Gastroesophageal sphincter (tissue), 4 donors: Measurements from ENCODE around the gene ARX. TPM values are rescaled to one million over a fixed set of nuclear protein-coding genes. Genes with fewer than 3 reads are reported as not detected.

ENCODE experiments used
- ATAC-seq: fragments of 150-250 bp; one replicate; pipeline ENCODE4 v1.9.1; 2016; ENCODE audit warnings: mild to moderate bottlenecking, moderate library complexity
- H3K27ac ChIP-seq, 4 donors: fragments of 200-600 bp; sonication (generic) in 3 of 4; 1 replicate in 3 of 4; 2 replicates in 1 of 4; pipeline ENCODE4 v1.5.1; 2016 to 2019
- H3K27me3 ChIP-seq: fragments of 200-600 bp; sonication (generic); one replicate; pipeline ENCODE4 v1.5.1; 2019
- H3K36me3 ChIP-seq, 2 donors: fragments of 200-600 bp; sonication (generic); one replicate each; pipeline ENCODE4 v1.5.1; 2019; ENCODE audit warnings: control low read depth in 1 of 2
- H3K4me1 ChIP-seq, 3 donors: fragments of 200-600 bp; sonication (generic); 1 replicate in 2 of 3; 2 replicates in 1 of 3; pipeline ENCODE4 v1.5.1; 2016 to 2019; ENCODE audit warnings: control low read depth in 2 of 3
- H3K4me3 ChIP-seq, 2 donors: fragments of 200-600 bp; sonication (generic); one replicate each; pipeline ENCODE4 v1.5.1; 2019; ENCODE audit warnings: mild to moderate bottlenecking in 1 of 2, moderate library complexity in 1 of 2
- H3K9me3 ChIP-seq, 3 donors: fragments of 200-600 bp; sonication (generic); one replicate each; pipeline ENCODE4 v1.5.1; 2017 to 2019; ENCODE audit warnings: control low read depth in 2 of 3
- CTCF ChIP-seq, 4 experiments: fragments of 200-600 bp in 2 of 4; fragments of 450-650 bp in 2 of 4; sonication (generic) in 1 of 4; IDR thresholded peaks; one replicate each; pipeline ENCODE4 v1.5.1; 2017 to 2019; ENCODE audit warnings: antibody characterized with exemption in 4 of 4, mild to moderate bottlenecking in 2 of 4, moderate library complexity in 2 of 4
- EP300 ChIP-seq: sonication (generic); formaldehyde crosslinking; IDR thresholded peaks from one replicate; pipeline ENCODE4 v1.6.1; 2017; ENCODE audit warnings: antibody characterized with exemption, mild to moderate bottlenecking
- POLR2A ChIP-seq, 2 donors: fragments of 450-650 bp; IDR thresholded peaks; one replicate each; pipeline ENCODE4 v1.6.1; 2017; ENCODE audit warnings: antibody characterized with exemption in 2 of 2, mild to moderate bottlenecking in 2 of 2, moderate library complexity in 1 of 2
- POLR2AphosphoS5 ChIP-seq: sonication (generic); formaldehyde crosslinking; IDR thresholded peaks from one replicate; pipeline ENCODE4 v1.6.1; 2017; ENCODE audit warnings: antibody characterized with exemption
- WGBS, 2 donors: methylation state at CpG; one replicate each; pipeline ENCODE4 v1.1.5; 2018; ENCODE audit warnings: low coverage in 1 of 2; 5-methylcytosine and 5-hydroxymethylcytosine counted together
- total RNA-seq, 4 donors: library from RNA; depleted of rRNA; stranded (reverse); fragments of >200 nt; gene quantifications; one replicate each; pipeline ENCODE4 v1.1.0, GENCODE V29; 2016

Gene ARX
- total RNA-seq, 4 donors from 2014 or later, result not detected

DNA sequence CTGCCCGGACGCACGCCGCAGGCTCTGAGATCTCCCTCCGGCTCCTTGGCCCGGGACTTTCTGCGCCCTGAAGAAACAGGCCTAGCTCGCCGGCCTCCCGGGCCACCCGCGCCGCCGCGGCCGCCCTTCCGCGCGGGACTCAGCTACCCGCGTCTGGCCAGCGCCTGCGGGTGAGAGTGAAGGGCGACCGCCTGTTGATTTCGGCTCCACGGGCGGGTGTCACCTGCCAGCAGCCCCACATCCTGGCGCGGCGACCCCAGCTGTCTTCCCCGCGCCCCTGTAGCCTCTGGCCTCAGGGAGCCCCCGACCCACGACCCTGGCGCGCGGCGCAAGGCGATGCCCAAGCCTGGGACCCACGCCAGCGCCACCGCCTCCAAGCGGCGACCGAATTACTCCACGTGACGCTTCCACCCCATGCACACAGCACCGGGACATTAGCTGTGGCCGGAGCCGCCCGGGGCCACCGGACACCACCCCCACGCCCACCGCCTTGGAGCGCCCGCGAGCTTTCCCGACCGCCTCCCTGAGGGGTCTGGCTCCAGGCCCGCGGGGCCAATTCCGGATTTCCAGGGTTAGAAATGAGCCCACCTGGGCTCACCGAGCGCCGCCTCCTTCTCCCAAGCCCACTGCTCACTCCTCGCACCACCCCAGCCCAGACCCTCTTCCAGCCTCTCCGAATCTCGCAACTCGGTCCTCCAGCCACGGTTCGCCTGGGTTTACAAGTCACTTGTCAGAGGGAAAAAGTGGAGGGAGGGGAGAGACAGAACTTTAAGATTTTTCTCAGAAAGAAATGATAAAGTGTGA lies 10.2 kb downstream of the ARX start:
- WGBS, 2 donors, result no CpG with 5 or more reads among the region's 72 CpGs
- Histone ChIP-seq H3K4me3 (peak overlapping the region in 1 of 2 donors; percentile 33), H3K36me3 (no peaks in the 10 kb centered on the region), H3K4me1 (peaks cover 0 to 41% (median 9%) of the 10 kb centered on the region in 3 donors), H3K27me3 (peaks cover 88% of the 10 kb centered on the region), H3K27ac (no peak overlapping the region), H3K9me3 (no peaks in the 10 kb centered on the region)
- no peak for ATAC-seq
- TF ChIP-seq EP300 (no peak), POLR2AphosphoS5 (no peak), CTCF (IDR thresholded peaks at IDR 0.05) (no peak), POLR2A (IDR thresholded peaks at IDR 0.05) (no peak)

GRCh38 chrX:25005034-25005381 lies 10.8 kb downstream of the ARX start:
- H3K9me3 ChIP-seq, result no peaks in the 10 kb centered on the region
- H3K4me3 ChIP-seq, result peak overlapping the region in 1 of 2 donors; percentile 33
- H3K4me1 ChIP-seq, result peaks cover 0 to 41% (median 9%) of the 10 kb centered on the region in 3 donors
- no peak for ATAC-seq
- TF ChIP-seq POLR2A (IDR thresholded peaks at IDR 0.05), result no peak
- no peak overlapping the region for H3K27ac ChIP-seq
- no peaks in the 10 kb centered on the region for H3K36me3 ChIP-seq
- WGBS, 2 donors, result 20% methylated on average over 1 of the region's 23 CpGs; no CpG with 5 or more reads in 1 of the 2 donors
- H3K27me3 ChIP-seq, result peaks cover 82% of the 10 kb centered on the region

DNA sequence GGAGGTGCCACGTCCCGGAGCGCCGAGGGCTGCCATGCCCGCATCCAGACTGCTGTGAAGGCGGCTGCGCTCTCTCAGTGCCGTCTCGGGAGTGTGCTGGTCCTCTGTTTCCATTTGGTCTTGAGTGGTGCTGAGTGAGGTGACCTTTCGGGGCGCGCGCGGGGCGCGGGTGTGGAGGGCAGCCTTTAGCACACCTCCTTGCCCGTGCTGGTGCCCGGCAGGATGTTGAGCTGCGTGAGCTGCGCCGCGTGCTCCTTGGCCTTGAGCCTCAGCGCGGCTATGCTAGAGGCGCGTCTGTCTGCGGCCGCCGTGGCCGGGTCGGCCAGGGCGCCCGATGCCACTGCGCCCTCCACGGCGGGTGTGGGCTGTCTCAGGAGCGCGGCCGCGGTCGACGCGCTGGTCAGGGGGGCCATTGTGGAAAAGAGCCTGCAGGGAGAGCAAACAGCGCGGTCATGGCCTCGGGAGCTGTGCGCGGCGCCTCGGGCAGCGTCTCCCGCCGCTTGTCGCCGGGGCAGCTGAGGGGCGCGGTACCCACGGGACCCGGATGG lies 11.2 kb downstream of the ARX start:
- H3K27ac ChIP-seq, result no peak overlapping the region
- no peaks in the 10 kb centered on the region for H3K36me3 ChIP-seq
- peak; percentile 24 for ATAC-seq
- peaks cover 0 to 41% (median 9%) of the 10 kb centered on the region in 3 donors for H3K4me1 ChIP-seq
- TF ChIP-seq CTCF (IDR thresholded peaks at IDR 0.05) (no peak), POLR2A (IDR thresholded peaks at IDR 0.05) (no peak), POLR2AphosphoS5 (no peak), EP300 (no peak)
- H3K4me3 ChIP-seq, result peak overlapping the region in 1 of 2 donors; percentile 33
- WGBS, 2 donors, result 17 to 20% methylated on average over 2 to 6 of the region's 59 CpGs
- peaks cover 78% of the 10 kb centered on the region for H3K27me3 ChIP-seq
- no peaks in the 10 kb centered on the region for H3K9me3 ChIP-seq

DNA sequence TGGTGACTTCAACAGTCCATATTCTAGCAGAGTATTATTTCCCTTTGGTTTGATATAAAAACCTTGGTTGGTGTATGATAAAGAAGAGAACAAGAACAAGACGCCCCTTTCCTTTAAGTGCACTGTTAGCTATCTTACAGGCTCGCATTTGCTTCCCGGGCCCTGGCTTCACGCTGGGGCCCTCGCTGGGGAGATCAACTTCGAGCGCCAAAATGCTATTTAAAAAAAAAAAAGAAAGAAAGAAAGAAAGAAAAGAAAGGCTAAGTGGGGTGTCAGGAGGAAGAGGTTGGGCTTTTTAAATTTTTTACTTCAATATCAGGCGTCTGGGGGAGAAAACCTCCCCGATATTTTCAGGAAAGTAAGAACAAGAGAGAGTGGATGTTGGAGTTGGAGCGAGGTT lies 11.7 kb downstream of the ARX start:
- 19 to 40% methylated on average over 5 to 7 of the region's 10 CpGs for WGBS, 2 donors
- Histone ChIP-seq H3K27me3 (peaks cover 73% of the 10 kb centered on the region), H3K27ac (no peak overlapping the region), H3K9me3 (no peaks in the 10 kb centered on the region), H3K36me3 (no peaks in the 10 kb centered on the region), H3K4me1 (peaks cover 0 to 41% (median 9%) of the 10 kb centered on the region in 3 donors), H3K4me3 (no peak overlapping the region)
- no peak for ATAC-seq
- TF ChIP-seq EP300 (no peak), POLR2AphosphoS5 (no peak), CTCF (IDR thresholded peaks at IDR 0.05) (no peak), POLR2A (IDR thresholded peaks at IDR 0.05) (no peak)

- no peaks in the 10 kb centered on the region for H3K36me3 ChIP-seq
- 18 to 23% methylated on average over 18 to 23 of the region's 40 CpGs for WGBS, 2 donors
- H3K27me3 ChIP-seq, result peaks cover 65% of the 10 kb centered on the region
- TF ChIP-seq CTCF (IDR thresholded peaks at IDR 0.05), result no peak
- TF ChIP-seq POLR2AphosphoS5, result no peak
- TF ChIP-seq POLR2A (IDR thresholded peaks at IDR 0.05), result no peak
- no peak for TF ChIP-seq EP300
- peaks cover 0 to 41% (median 9%) of the 10 kb centered on the region in 3 donors for H3K4me1 ChIP-seq
- no peak for ATAC-seq
- no peak overlapping the region for H3K4me3 ChIP-seq
- H3K27ac ChIP-seq, result no peak overlapping the region
- no peaks in the 10 kb centered on the region for H3K9me3 ChIP-seq
These were observed 12.5 kb downstream of the ARX start for GRCh38 chrX:25003066-25003849.
